Activated naive CD4-positive, alpha-beta T cell treated with anti-CD3 and anti-CD28 coated beads, Interleukin-2, amount 50 U/mL, for 24 hours (primary cell): ENCODE data around the gene NSUN4.

Experiments used
- H3K27ac Mint-ChIP-seq: one replicate; pipeline ENCODE4 v1.8.0; 2021; ENCODE audit warnings: mild to moderate bottlenecking, mixed read lengths
- H3K27me3 Mint-ChIP-seq: one replicate; pipeline ENCODE4 v1.8.0; 2021; ENCODE audit warnings: mixed read lengths
- H3K36me3 Mint-ChIP-seq: one replicate; pipeline ENCODE4 v1.8.0; 2021; ENCODE audit warnings: mixed read lengths
- H3K4me1 Mint-ChIP-seq: one replicate; pipeline ENCODE4 v1.8.0; 2021; ENCODE audit warnings: mixed read lengths
- H3K4me3 Mint-ChIP-seq: one replicate; pipeline ENCODE4 v1.8.0; 2021; ENCODE audit warnings: mild to moderate bottlenecking, mixed read lengths
- H3K9me3 Mint-ChIP-seq: one replicate; pipeline ENCODE4 v1.8.0; 2021; ENCODE audit warnings: mixed read lengths

Gene NSUN4

DNA sequence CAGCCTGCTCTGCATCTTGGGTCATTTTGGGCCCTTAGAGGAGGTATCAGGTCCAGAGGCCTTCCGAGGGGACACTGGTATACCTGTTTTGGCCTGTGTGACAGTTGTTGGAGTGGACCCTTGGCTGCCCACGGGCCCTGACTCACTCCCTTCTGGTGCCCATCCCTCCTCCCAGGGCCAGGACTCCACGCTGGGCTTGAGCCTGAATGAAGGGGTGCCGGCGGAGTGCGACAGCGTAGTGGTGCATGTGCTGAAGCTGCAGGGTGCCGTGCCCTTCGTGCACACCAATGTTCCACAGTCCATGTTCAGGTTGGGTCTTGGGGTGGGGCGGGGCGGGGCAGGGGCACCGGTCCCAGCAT is 64.6 kb downstream of the NSUN4 start:
- Mint-ChIP-seq H3K27ac (no peak overlapping the region), H3K36me3 (no peaks in the 10 kb centered on the region), H3K4me1 (no peaks in the 10 kb centered on the region), H3K27me3 (no peaks in the 10 kb centered on the region), H3K4me3 (no peak overlapping the region), H3K9me3 (no peaks in the 10 kb centered on the region)

DNA sequence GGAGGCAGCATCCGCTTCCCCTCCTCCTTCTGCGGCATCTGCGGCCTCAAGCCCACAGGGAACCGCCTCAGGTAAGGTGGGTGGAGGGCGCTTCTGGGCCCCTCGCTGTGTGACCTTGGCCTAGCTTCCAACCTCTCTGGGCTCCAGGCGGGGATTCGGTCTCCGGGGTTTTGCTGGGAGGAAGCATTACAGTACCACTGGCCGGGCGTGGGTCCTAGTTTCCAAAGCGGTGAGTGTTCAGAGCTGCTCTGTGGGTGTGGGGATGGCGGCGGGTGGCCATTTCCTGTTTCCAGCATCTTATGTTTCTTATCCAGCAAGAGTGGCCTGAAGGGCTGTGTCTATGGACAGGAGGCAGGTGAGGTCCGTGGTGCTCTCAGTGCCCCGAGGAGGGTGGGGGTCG is 65.1 kb downstream of the NSUN4 start:
- Mint-ChIP-seq H3K9me3 (no peaks in the 10 kb centered on the region), H3K36me3 (no peaks in the 10 kb centered on the region), H3K27me3 (no peaks in the 10 kb centered on the region), H3K27ac (no peak overlapping the region), H3K4me3 (no peak overlapping the region), H3K4me1 (no peaks in the 10 kb centered on the region)

- no peaks in the 10 kb centered on the region for H3K36me3 Mint-ChIP-seq
- H3K9me3 Mint-ChIP-seq, result no peaks in the 10 kb centered on the region
- H3K4me1 Mint-ChIP-seq, result no peaks in the 10 kb centered on the region
- no peaks in the 10 kb centered on the region for H3K27me3 Mint-ChIP-seq
- H3K4me3 Mint-ChIP-seq, result no peak overlapping the region
- H3K27ac Mint-ChIP-seq, result no peak overlapping the region
Observed at GRCh38 chr1:46406881-46407608, 66.4 kb downstream of the NSUN4 start.

- Mint-ChIP-seq H3K36me3 (no peaks in the 10 kb centered on the region), H3K4me3 (no peak overlapping the region), H3K27ac (no peak overlapping the region), H3K9me3 (no peaks in the 10 kb centered on the region), H3K27me3 (no peaks in the 10 kb centered on the region), H3K4me1 (no peaks in the 10 kb centered on the region)
Observed at GRCh38 chr1:46407636-46408035, 67.0 kb downstream of the NSUN4 start.

DNA sequence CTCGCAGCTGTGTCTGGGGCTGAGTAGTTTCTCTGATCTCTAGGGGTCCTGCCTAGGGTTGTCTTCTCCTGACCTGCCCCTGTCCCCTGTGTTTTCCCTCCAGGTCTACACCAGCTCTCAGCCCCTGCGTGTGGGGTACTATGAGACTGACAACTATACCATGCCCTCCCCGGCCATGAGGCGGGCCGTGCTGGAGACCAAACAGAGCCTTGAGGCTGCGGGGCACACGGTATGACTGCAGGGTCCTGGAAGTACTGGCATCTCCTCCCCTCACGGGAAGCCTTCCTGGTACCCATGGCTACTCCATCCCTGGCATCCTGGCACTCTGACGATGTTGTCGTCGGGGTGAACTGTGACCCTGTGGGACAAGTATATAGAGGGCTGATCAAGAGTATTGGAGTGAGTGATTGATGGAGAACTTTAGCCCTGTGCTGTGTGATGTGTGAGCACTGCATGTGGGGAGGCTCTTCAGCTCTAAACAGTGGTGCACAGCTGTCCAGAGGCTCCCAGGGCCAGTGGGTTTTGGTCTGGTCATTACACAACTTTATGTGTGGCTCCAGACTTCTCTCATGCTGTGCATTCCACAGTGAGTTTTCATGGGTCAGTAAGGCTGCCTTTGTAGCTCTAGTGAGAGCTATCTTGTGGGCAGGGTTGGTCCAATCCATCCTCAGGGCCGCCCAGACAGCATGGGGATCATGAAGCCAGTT is 67.9 kb downstream of the NSUN4 start:
- Mint-ChIP-seq H3K4me3 (no peak overlapping the region), H3K27ac (no peak overlapping the region), H3K27me3 (no peaks in the 10 kb centered on the region)

GRCh38 chr1:46409063-46409372 is 68.4 kb downstream of the NSUN4 start:
- H3K4me1 Mint-ChIP-seq, result no peaks in the 10 kb centered on the region
- no peak overlapping the region for H3K4me3 Mint-ChIP-seq
- H3K27me3 Mint-ChIP-seq, result no peaks in the 10 kb centered on the region
- no peaks in the 10 kb centered on the region for H3K36me3 Mint-ChIP-seq
- no peaks in the 10 kb centered on the region for H3K9me3 Mint-ChIP-seq
- H3K27ac Mint-ChIP-seq, result no peak overlapping the region

More for the DNA sequence above, 67.9 kb downstream of the NSUN4 start:
- Mint-ChIP-seq H3K9me3 (no peaks in the 10 kb centered on the region), H3K4me1 (no peaks in the 10 kb centered on the region), H3K36me3 (no peaks in the 10 kb centered on the region)

GRCh38 chr1:46410156-46411009 is 69.8 kb downstream of the NSUN4 start:
- Mint-ChIP-seq H3K36me3 (no peaks in the 10 kb centered on the region), H3K4me1 (no peaks in the 10 kb centered on the region), H3K4me3 (no peak overlapping the region), H3K9me3 (no peaks in the 10 kb centered on the region), H3K27me3 (no peaks in the 10 kb centered on the region), H3K27ac (no peak overlapping the region)

GRCh38 chr1:46411010-46411405 is 70.4 kb downstream of the NSUN4 start:
- Mint-ChIP-seq H3K4me1 (no peaks in the 10 kb centered on the region), H3K9me3 (no peaks in the 10 kb centered on the region), H3K4me3 (no peak overlapping the region), H3K27me3 (no peaks in the 10 kb centered on the region), H3K36me3 (no peaks in the 10 kb centered on the region), H3K27ac (no peak overlapping the region)
